Activated CD4-positive, alpha-beta T cell treated with anti-CD3 and anti-CD28 coated beads, Interleukin-2, amount 50 U/mL, for 24 hours (primary cell): ENCODE measurements around the gene ULK4.
"Not testable (repeated sequence)": the region's sequence is repeated elsewhere in the genome, so short reads cannot be mapped to it uniquely, and the experiment has no call there.

Source experiments
- DNase-seq, 2 donors: peaks; one replicate each; pipeline ENCODE4 v3.0.0-alpha.2; 2020; ENCODE audit warnings: low read depth in 1 of 2, low spot score in 1 of 2

ULK4 gene

DNA sequence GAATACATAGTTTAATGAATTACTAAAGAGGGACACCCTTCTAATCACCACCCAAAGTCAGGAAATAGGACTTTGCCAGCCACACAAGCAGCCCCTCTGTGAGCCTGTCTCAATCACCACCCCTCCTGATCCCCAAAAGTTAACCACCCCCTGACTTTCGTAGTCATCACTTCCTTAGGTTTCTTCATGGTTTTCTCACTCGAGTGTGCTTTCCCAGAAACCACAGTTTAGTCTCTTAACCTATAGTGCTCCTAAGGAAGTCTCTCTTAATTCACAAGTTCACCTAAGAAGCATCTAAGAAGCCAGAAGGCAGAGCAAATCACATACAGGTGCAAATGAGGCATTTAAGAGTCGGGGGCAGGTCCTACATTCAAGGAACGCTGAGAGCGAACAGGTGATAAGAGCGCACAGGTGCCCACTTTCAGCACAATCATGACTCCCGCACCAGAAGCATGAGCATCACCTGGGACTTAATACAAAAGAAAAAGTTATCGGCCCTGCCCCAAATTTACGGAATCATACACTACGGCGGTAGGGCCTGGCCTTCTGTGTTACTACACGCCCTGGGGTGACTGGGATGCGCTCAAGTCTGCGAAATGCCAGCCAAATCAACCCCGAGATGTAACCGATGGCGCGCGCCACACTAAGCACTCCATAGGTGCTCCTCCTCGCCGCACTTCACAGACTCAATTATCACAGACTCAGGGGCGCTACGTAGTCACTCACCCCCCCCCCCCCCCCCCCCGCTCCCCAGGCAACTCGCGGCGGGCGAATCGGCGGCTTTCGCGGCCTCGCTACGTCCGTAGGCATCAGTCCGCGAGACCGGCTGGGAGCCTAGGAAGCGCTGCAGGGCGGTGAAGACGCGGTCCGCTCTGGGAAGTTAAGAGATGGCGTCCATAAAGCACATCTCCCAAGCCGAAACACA lies 815 bp downstream of the ULK4 start:
- peak in 1 of 2 donors; percentile 37 for DNase-seq

GRCh38 chr3:41956574-41956973 lies 5.3 kb downstream of the ULK4 start:
- no peak for DNase-seq

- DNase-seq, result no peak
Observed at GRCh38 chr3:41955192-41955591, 6.7 kb downstream of the ULK4 start.

DNA sequence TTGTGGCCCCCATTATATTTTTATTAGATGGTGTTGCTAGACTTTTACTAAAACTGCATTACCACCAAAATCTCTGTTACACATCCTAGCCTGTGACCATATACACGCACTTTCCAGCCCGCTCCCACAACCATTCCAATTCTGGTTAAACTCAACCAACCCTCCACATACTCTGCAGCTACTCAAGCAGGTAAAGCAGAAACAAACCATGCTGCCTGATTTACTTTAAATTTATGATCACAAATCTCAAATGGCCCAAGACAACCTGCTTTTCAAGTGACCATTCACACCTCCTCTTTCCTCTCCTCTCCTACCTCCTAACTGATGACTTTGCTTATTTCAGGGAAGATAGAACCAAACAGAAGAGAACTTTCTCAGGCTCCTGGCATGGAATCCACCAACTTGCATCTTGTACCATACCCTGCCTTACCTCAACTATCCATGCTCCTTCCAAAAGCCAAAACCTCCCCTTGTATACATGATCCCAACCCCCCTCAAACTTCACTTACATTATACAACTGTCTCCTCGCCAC lies 18.5 kb downstream of the ULK4 start:
- DNase-seq, result no peak

GRCh38 chr3:41940393-41940792 lies 21.5 kb downstream of the ULK4 start:
- DNase-seq, result no peak

DNA sequence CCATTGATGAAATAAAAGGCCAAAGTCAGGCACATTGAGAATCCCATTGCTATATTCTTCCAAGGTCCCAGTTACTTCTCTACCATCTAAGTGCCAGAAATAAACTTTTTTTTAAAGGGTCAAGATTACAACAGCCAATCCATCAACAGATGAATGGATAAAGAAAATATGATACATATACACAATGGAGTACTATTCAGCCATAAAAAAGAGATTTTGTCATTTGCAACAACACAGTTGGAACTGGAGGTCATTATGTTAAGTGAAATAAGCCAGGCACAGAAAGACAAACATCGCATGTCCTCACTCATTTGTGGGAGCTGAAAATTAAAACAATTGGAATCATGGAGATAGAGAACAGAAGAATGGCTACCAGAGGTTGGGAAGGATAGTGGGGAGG lies 25.5 kb downstream of the ULK4 start:
- DNase-seq, result no peak

GRCh38 chr3:41933154-41933676 lies 28.7 kb downstream of the ULK4 start:
- DNase-seq, result no peak

- no peak for DNase-seq
Observed at GRCh38 chr3:41932464-41932863, 29.4 kb downstream of the ULK4 start.

- DNase-seq, result no peak
Observed at GRCh38 chr3:41920406-41920965, 41.4 kb downstream of the ULK4 start.

DNA sequence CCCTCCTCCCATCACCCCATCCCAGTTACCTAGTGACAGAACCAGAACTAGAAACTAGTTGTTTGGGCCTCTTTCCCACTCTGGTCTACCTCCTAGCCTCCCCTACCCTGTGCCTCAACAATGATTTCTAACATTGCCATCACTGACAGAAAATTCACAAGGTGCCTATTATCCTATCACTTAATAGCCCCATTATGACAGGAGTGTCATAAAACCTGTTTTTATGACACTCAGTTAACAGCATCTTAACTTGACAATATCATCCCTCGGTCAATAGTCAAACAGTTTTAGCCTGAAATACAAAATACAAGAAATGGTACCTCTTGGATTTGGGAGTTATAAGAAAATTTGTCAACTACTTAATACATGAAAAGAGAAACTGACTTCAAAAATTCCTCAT lies 46.5 kb downstream of the ULK4 start:
- no peak for DNase-seq

- DNase-seq, result no peak
Observed at GRCh38 chr3:41912280-41912679, 49.6 kb downstream of the ULK4 start.

- DNase-seq, result no peak
Observed at GRCh38 chr3:41907330-41908073, 54.4 kb downstream of the ULK4 start.

GRCh38 chr3:41900265-41900664 lies 61.6 kb downstream of the ULK4 start:
- DNase-seq, result no peak

DNA sequence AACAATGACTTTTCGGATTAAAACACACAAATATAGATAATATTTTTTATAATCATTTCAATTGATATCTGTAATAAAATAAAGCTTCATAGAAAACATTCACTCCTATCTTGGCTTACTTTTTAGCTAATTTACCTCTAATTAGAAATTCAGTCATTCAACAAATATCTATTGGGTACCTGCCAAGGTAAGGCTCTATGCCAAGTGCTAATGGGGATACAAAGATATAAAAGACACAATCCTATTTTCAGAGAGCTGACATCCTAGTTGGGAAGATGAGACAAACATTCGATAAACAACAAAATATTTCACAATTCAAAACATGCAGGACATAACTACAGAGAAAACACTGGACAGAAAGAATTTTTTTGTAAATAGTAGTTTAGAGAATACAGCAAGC lies 63.3 kb downstream of the ULK4 start:
- no peak for DNase-seq

DNA sequence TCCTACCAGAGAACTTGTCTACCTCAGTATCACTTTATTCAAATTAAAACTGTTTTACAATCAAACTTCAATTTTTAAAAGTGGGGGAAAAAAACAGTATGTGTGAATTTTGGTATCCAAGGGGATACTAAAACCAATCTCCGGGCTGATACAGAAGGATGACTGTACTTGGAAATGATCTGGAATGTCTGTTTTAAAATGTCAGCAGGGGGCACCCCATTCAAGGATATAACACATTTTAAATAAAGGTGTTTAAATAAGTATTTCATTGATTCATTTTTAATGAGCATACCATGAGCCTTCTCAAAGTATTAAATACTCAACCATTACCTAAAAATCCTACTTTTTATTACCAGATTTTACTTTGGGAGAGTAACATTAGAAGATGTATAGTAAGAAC lies 67.9 kb downstream of the ULK4 start:
- no peak for DNase-seq

DNA sequence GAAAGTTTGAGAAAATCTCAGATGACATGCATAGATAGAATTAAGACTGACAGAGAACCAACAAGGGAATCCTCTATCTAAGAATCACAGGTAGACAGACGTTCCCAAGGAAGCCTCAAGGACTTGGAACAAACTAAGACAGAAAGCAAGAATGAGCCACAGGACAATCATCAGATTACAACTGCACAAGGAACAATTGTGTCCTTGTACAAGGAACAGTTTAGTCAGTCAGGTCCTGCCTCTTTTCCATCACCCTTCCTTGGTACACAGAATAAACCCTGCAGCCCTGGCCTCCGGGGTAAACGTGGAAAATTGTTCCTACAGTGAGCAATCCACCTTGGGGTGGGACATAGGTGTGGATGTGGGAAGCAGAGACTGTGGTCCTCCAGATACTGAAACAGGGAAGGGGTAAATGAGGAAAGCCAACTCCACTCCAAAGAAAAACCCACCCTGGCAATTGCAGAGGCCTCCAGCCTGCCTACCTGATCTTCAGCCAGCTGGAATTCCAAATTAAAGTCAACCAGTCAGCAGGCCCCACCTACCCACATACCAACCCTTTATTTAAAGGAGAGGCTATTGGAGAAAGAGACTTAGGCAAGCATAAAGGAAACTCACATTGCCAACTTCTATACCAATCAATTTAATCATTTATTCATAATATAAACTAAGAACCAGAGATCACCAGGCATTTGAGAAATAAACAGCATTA lies 73.4 kb downstream of the ULK4 start:
- DNase-seq, result no peak

- no peak for DNase-seq
Observed at GRCh38 chr3:41882956-41883355, 78.9 kb downstream of the ULK4 start.

DNA sequence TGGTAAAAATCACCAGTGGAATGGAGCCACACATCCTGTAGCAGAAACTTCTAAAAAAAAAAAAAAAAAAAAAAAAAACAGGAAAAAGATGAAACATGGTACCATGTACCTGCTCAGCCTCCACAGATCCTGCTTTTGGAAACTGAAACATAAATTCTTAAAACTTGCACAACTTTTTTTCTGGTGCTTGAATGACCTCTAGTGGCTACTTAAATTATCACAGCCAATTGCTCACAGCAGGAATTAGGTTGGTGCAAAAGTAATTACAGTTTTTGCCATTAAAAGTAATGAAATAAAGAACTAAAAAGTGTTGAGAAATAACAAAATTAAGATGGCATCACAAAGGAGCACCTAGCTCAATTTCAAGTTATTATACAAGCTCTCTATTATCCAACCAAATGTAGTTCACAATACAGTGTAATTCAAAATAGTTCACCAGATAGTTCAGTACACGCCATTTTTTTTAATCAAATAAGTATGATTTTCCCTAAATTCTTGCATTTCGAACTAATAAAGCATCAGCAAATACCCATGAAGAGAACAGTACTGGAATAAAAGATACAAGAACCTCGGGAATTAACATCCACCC lies 80.6 kb downstream of the ULK4 start:
- DNase-seq, result no peak

GRCh38 chr3:41880387-41880786 lies 81.5 kb downstream of the ULK4 start:
- DNase-seq, result no peak

GRCh38 chr3:41877741-41878140 lies 84.2 kb downstream of the ULK4 start:
- DNase-seq, result not testable (repeated sequence)

DNA sequence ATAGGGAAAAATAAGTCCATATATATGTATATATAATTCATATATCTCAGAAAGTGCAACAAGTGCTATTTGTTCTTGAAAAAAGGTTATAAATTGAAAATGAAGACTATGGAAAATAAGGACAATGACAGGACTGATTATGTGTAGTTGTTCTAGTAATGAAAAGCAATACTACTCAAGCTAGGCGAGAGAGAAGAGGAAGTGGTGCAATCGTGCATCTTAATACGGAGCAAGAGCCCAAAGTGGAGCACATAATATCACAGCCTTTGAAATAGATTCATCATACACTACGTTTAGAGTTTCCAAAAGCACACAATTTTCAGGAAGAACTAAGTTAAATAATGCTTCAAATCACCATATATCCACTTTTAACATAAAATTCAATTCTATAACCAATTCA lies 87.9 kb downstream of the ULK4 start:
- no peak for DNase-seq
